K562 (cell line): ENCODE results near the gene ZMIZ1. TPM values are rescaled to one million over a fixed set of nuclear protein-coding genes. Genes with fewer than 3 reads are reported as not detected.
A peak's percentile ranks its signal among the peaks of the same experiment; 100 is the strongest.

ENCODE experiments used
- CHAMP1 ChIP-seq: fragments of 450-650 bp; IDR thresholded peaks from 2 replicates; pipeline ENCODE4 v1.6.1; 2016; ENCODE audit warnings: mild to moderate bottlenecking
- CREBBP ChIP-seq: IDR thresholded peaks from one replicate; pipeline ENCODE4 v1.6.1; 2012; ENCODE audit warnings: low read depth, mild to moderate bottlenecking, control low read depth, inconsistent platforms, low read length
- CSDE1 ChIP-seq, 2 experiments: fragments of 450-650 bp; IDR thresholded peaks; 2 replicates each; pipeline ENCODE4 v1.6.1; 2016; ENCODE audit warnings: mild to moderate bottlenecking in 1 of 2
- DACH1 ChIP-seq: fragments of 450-650 bp; IDR thresholded peaks from 2 replicates; pipeline ENCODE4 v1.6.1; 2018; ENCODE audit not compliant: partially characterized antibody
- ESRRA ChIP-seq: fragments of 450-650 bp; IDR thresholded peaks from 2 replicates; pipeline ENCODE4 v1.6.1; 2014; ENCODE audit warnings: low read depth, mild to moderate bottlenecking, moderate library complexity, borderline replicate concordance
- FOXP1 ChIP-seq: sonication (generic); formaldehyde crosslinking; IDR thresholded peaks from 2 replicates; pipeline ENCODE4 v1.8.0; 2022; ENCODE audit warnings: mild to moderate bottlenecking, missing genetic modification reagents
- HMGN3 ChIP-seq: IDR thresholded peaks from 2 replicates; pipeline ENCODE4 v1.6.1; 2011; ENCODE audit warnings: borderline replicate concordance, low read depth, mild to moderate bottlenecking, mixed read lengths, low read length; ENCODE audit not compliant: insufficient read length; ENCODE audit errors: extremely low read depth
- MAFF ChIP-seq: IDR thresholded peaks from 2 replicates; pipeline ENCODE4 v1.6.1; 2012; ENCODE audit warnings: low read length, improper control_type of control experiment
- MECOM ChIP-seq: fragments of 250-450 bp; sonication (Bioruptor Pico); IDR thresholded peaks from 2 replicates; pipeline ENCODE4 v1.8.0; 2022; ENCODE audit warnings: inconsistent platforms
- MEIS2 ChIP-seq: fragments of 450-650 bp; IDR thresholded peaks from 2 replicates; pipeline ENCODE4 v1.6.1; 2014; ENCODE audit warnings: mild to moderate bottlenecking; ENCODE audit not compliant: partially characterized antibody
- MLX ChIP-seq, 2 experiments: fragments of 450-650 bp in 1 of 2; sonication (generic) in 1 of 2; formaldehyde crosslinking; conservative IDR thresholded peaks; 2 replicates each; pipeline versions ENCODE4 v1.4.0 to v1.8.1; 2020 to 2022; ENCODE audit warnings: mild to moderate bottlenecking in 1 of 2, missing genetic modification reagents in 1 of 2
- NCOA6 ChIP-seq: fragments of 450-650 bp; IDR thresholded peaks from 2 replicates; pipeline ENCODE4 v1.6.1; 2017; ENCODE audit warnings: mild to moderate bottlenecking
- SETDB1 ChIP-seq: IDR thresholded peaks from one replicate; pipeline ENCODE4 v1.6.1; 2012; ENCODE audit warnings: low read length, control low read depth, inconsistent platforms
- SMAD3 ChIP-seq: fragments of 450-650 bp; formaldehyde crosslinking; conservative IDR thresholded peaks from 2 replicates; pipeline ENCODE4 v1.4.0; 2020; ENCODE audit warnings: mild to moderate bottlenecking
- ZBTB33 ChIP-seq: sonication (generic); formaldehyde crosslinking; IDR thresholded peaks from 2 replicates; pipeline ENCODE4 v1.8.1; 2023; ENCODE audit warnings: mild to moderate bottlenecking, missing genetic modification reagents
- ZBTB8A ChIP-seq: fragments of 450-650 bp; IDR thresholded peaks from 2 replicates; pipeline ENCODE4 v1.6.1; 2018; ENCODE audit warnings: mild to moderate bottlenecking, moderate library complexity; ENCODE audit not compliant: partially characterized antibody
- ZC3H4 ChIP-seq: sonication (generic); formaldehyde crosslinking; IDR thresholded peaks from 2 replicates; pipeline ENCODE4 v1.9.0; 2021; ENCODE audit warnings: missing genetic modification reagents, borderline replicate concordance
- ZFP30 ChIP-seq: fragments of 250-450 bp; sonication (Bioruptor Pico); IDR thresholded peaks from 2 replicates; pipeline ENCODE4 v1.8.0; 2022; ENCODE audit warnings: moderate library complexity, mild to moderate bottlenecking, inconsistent platforms, borderline replicate concordance
- ZNF175 ChIP-seq: fragments of 200-800 bp; sonication (Bioruptor generic); IDR thresholded peaks from 2 replicates; pipeline ENCODE4 v1.6.1; 2016; ENCODE audit warnings: low read depth, mild to moderate bottlenecking, missing genetic modification characterization, missing compliant biosample characterization
- ZNF23 ChIP-seq: fragments of 250-450 bp; sonication (Bioruptor Pico); IDR thresholded peaks from 2 replicates; pipeline ENCODE4 v1.4.0; 2020; ENCODE audit warnings: mild to moderate bottlenecking
- ZNF311 ChIP-seq: fragments of 250-450 bp; sonication (Bioruptor Pico); IDR thresholded peaks from 2 replicates; pipeline ENCODE4 v1.4.0; 2020; ENCODE audit warnings: mild to moderate bottlenecking, moderate library complexity
- ZNF655 ChIP-seq: fragments of 250-450 bp; sonication (Bioruptor Pico); IDR thresholded peaks from 2 replicates; pipeline ENCODE4 v1.5.0; 2021
- ZNF717 ChIP-seq: fragments of 250-450 bp; sonication (Bioruptor Pico); IDR thresholded peaks from 2 replicates; pipeline ENCODE4 v1.5.0; 2021
- polyA plus RNA-seq, 8 experiments: library from polyadenylated mRNA; depleted of rRNA in 4 of 8; stranded (reverse) in 5 of 8; unstranded in 3 of 8; fragments of >200 nt; fragmentation: Nextera tagmentation in 2 of 8; fragmentation: Illumina TruSeq in 1 of 8; extraction: Ambion mirVana in 2 of 8; extraction: Trizol in 1 of 8; gene quantifications; 2 replicates each; pipeline versions ENCODE4 v1.2.1 to v1.2.3, GENCODE V29; 2011 to 2014; ENCODE audit warnings: inconsistent platforms in 1 of 8, missing spikeins in 1 of 8
- total RNA-seq, 7 experiments: library from RNA; depleted of rRNA in 6 of 7; stranded (reverse); fragments of >200 nt in 6 of 7; fragmentation: Illumina TruSeq in 2 of 7; extraction: Trizol in 2 of 7; gene quantifications; 2 replicates each; pipeline versions ENCODE4 v1.2.1 to v1.2.3, GENCODE V29; 2011 to 2021; ENCODE audit warnings: low replicate concordance in 1 of 7

Gene ZMIZ1
- total and polyA plus RNA-seq, 9 of the 15 experiments (the other 6 are each of a cell fraction or from before 2014, with no cell fraction given) = 1.0 to 37.3 (median 4.3) TPM

- TF ChIP-seq ZBTB33 (CRISPR knock-in tag) (0 out of 2 replicates have a peak, but pooled peaks have one; percentile 15), ZC3H4 (CRISPR knock-in tag) (no peak), MLX (CRISPR knock-in tag; conservative IDR thresholded peaks at IDR 0.05) (no peak), SMAD3 (CRISPR knock-in tag) (no peak), NCOA6 (no peak), MAFF (no peak), MECOM (CRISPR knock-in tag) (no peak), ZBTB8A (no peak), SETDB1 (no peak), ZNF655 (CRISPR knock-in tag) (no peak), ZNF311 (CRISPR knock-in tag) (no peak), HMGN3 (peak; percentile 95), ESRRA (no peak), CREBBP (no peak), ZFP30 (CRISPR knock-in tag) (no peak), CSDE1 (IDR thresholded peaks at IDR 0.05) (no peak), DACH1 (peak; percentile 47), CHAMP1 (no peak), ZNF717 (CRISPR knock-in tag) (no peak), MEIS2 (no peak), FOXP1 (CRISPR knock-in tag) (peak; percentile 42; the same call in 1 of the 2 replicates), ZNF175 (CRISPR knock-in tag) (no peak), ZNF23 (CRISPR knock-in tag) (no peak)
Measured at GRCh38 chr10:79067241-79068202, 1.2 kb upstream of the ZMIZ1 start (continued).
